CD4-positive, alpha-beta T cell (primary cell): ENCODE data around the gene BRD1. TPM values are rescaled to one million over a fixed set of nuclear protein-coding genes. Genes with fewer than 3 reads are reported as not detected.
A peak's percentile ranks its signal among the peaks of the same experiment; 100 is the strongest.

ENCODE experiments used
- ATAC-seq: fragments of 200-7000 bp; cut with Tn5 transposase; one replicate; pipeline ENCODE4 v1.10.0; 2022; ENCODE audit warnings: mild to moderate bottlenecking; ENCODE audit not compliant: poor library complexity
- CTCF ChIA-PET: fragments of 350-600 bp; sonication (Branson Sonifier 250); formaldehyde crosslinking; loops from one replicate; lab custom pipeline; 2021; ENCODE audit warnings: antibody characterized with exemption, inconsistent platforms; lab: Charles Lee
- POLR2A ChIA-PET: fragments of 350-600 bp; sonication (Branson Sonifier 250); formaldehyde crosslinking; loops from one replicate; lab custom pipeline; 2021; ENCODE audit warnings: antibody characterized with exemption, inconsistent platforms; lab: Charles Lee
- DNase-seq, 14 experiments: peaks; one replicate each; pipeline ENCODE4 v3.0.0-alpha.2; 2013 to 2020; ENCODE audit warnings: mixed read lengths in 2 of 14
- H3K27ac ChIP-seq, 2 donors: one replicate each; pipeline versions ENCODE4 v1.5.1 to v1.7.0; 2013; ENCODE audit warnings: low read length in 2 of 2, low read depth in 1 of 2, mild to moderate bottlenecking in 1 of 2
- H3K27me3 ChIP-seq, 2 experiments: 1 replicate in 1 of 2; 2 replicates in 1 of 2; pipeline versions ENCODE4 v1.6.1 to v1.7.0; 2013; ENCODE audit warnings: low read length in 2 of 2, control low read depth in 1 of 2, mild to moderate bottlenecking in 1 of 2, moderate library complexity in 1 of 2; ENCODE audit not compliant: insufficient read depth in 2 of 2, control insufficient read depth in 1 of 2
- H3K36me3 ChIP-seq: one replicate; pipeline ENCODE4 v1.6.1; 2013; ENCODE audit warnings: low read length, control low read depth; ENCODE audit not compliant: insufficient read depth
- H3K4me1 ChIP-seq: one replicate; pipeline ENCODE4 v1.6.1; 2013; ENCODE audit warnings: low read length, control low read depth; ENCODE audit not compliant: insufficient read depth
- H3K4me3 ChIP-seq: one replicate; pipeline ENCODE4 v1.5.1; 2013; ENCODE audit warnings: mild to moderate bottlenecking, low read length, moderate library complexity
- H3K9me3 ChIP-seq, 2 experiments: 1 replicate in 1 of 2; 2 replicates in 1 of 2; pipeline versions ENCODE4 v1.6.1 to v1.7.0; 2013; ENCODE audit warnings: low read length in 2 of 2, mild to moderate bottlenecking in 2 of 2, control low read depth in 1 of 2, moderate library complexity in 1 of 2; ENCODE audit not compliant: control insufficient read depth in 1 of 2, insufficient read depth in 1 of 2
- H3K27ac Mint-ChIP-seq: one replicate; pipeline ENCODE4 v1.8.0; 2020; ENCODE audit warnings: mixed read lengths
- H3K27me3 Mint-ChIP-seq: one replicate; pipeline ENCODE4 v1.8.0; 2021; ENCODE audit warnings: mixed read lengths
- H3K36me3 Mint-ChIP-seq: one replicate; pipeline ENCODE4 v1.8.0; 2021; ENCODE audit warnings: low read depth, mixed read lengths
- H3K4me1 Mint-ChIP-seq: one replicate; pipeline ENCODE4 v1.8.0; 2021; ENCODE audit warnings: low read depth, mixed read lengths
- H3K4me3 Mint-ChIP-seq: one replicate; pipeline ENCODE4 v1.8.0; 2020; ENCODE audit warnings: mild to moderate bottlenecking, mixed read lengths
- H3K9me3 Mint-ChIP-seq: one replicate; pipeline ENCODE4 v1.8.0; 2020; ENCODE audit warnings: mixed read lengths
- CTCF ChIP-seq: fragments of 200-600 bp; IDR thresholded peaks from one replicate; pipeline ENCODE4 v1.8.0; 2022; ENCODE audit warnings: antibody characterized with exemption, mild to moderate bottlenecking
- intact Hi-C, 2 experiments: fragments of 100-400 bp; cut with DNase I in 1 of 2; cut with micrococcal nuclease in 1 of 2; formaldehyde crosslinking; loops; one replicate each; pipeline versions ENCODE4 v1.15.1 to v1.9.0; 2023 to 2025; cut with DNase I, micrococcal nuclease
- total RNA-seq, 174 experiments: library from RNA in 2 of 174; stranded (reverse) in 2 of 174; gene quantifications; one replicate each; pipeline ENCODE4 v1.2.3 and lab custom pipeline; 2021 to 2026

Gene BRD1
- total RNA-seq, 2 experiments from 2014 or later: 129 to 130 TPM

- peak overlapping the region; percentile 97 for H3K4me3 Mint-ChIP-seq
- no peaks in the 10 kb centered on the region for H3K9me3 ChIP-seq
- intact Hi-C loops: loop anchor here in 1 of 2 experiments (10.0 kb wide), 1 partner anchor 52 kb away; no protein-coding TSS in a partner anchor
These were observed 28.7 kb upstream of the BRD1 start for GRCh38 chr22:49856343-49856742.

GRCh38 chr22:49855251-49855911 lies 27.7 kb upstream of the BRD1 start:
- H3K4me1 ChIP-seq: peaks cover 59% of the 10 kb centered on the region
- Mint-ChIP-seq H3K36me3 (peaks cover 10% of the 10 kb centered on the region), H3K4me1 (peaks cover 55% of the 10 kb centered on the region), H3K27ac (peak overlapping the region; percentile 96), H3K9me3 (no peaks in the 10 kb centered on the region), H3K4me3 (peak overlapping the region; percentile 97), H3K27me3 (peaks cover 3% of the 10 kb centered on the region)
- peak overlapping the region; percentile 75 for H3K4me3 ChIP-seq
- intact Hi-C loops: loop anchor here (2.0 to 10.0 kb wide), 3 partner anchors 15 to 51 kb away; partner anchors contain the start of gene BRD1 (in 1 of the 2)
- H3K27ac ChIP-seq: no peak overlapping the region
- no peaks in the 10 kb centered on the region for H3K9me3 ChIP-seq
- peaks cover 4% of the 10 kb centered on the region for H3K36me3 ChIP-seq
- no peaks in the 10 kb centered on the region for H3K27me3 ChIP-seq
- no peak for TF ChIP-seq CTCF
- POLR2A ChIA-PET: interaction anchor here (0.6 to 2.5 kb wide), 13 partner anchors 13 to 766 kb away, joined by 3 to 12 read pairs (median 4); partner anchors contain the start of genes ALG12 and CRELD2
- peak in 3 of 14 experiments; percentile 22 to 49 (median 44) for DNase-seq
- CTCF ChIA-PET: interaction anchor here (1.4 kb wide), 2 partner anchors 14 to 86 kb away, joined by 3 to 4 read pairs; no protein-coding TSS in a partner anchor
- ATAC-seq: no peak

More at GRCh38 chr22:49856343-49856742, 28.7 kb upstream of the BRD1 start:
- ATAC-seq (no peak), DNase-seq (no peak)
- Mint-ChIP-seq H3K27me3 (no peaks in the 10 kb centered on the region), H3K36me3 (peaks cover 10% of the 10 kb centered on the region), H3K27ac (no peak overlapping the region), H3K4me1 (peaks cover 53% of the 10 kb centered on the region), H3K9me3 (no peaks in the 10 kb centered on the region)
- Histone ChIP-seq H3K27me3 (no peaks in the 10 kb centered on the region), H3K4me1 (peaks cover 55% of the 10 kb centered on the region), H3K4me3 (no peak overlapping the region), H3K27ac (no peak overlapping the region), H3K36me3 (peaks cover 4% of the 10 kb centered on the region)
- no peak for TF ChIP-seq CTCF
- POLR2A ChIA-PET: interaction anchor here (1.2 to 2.5 kb wide), 4 partner anchors 12 to 42 kb away, joined by 3 to 12 read pairs (median 7); no protein-coding TSS in a partner anchor
- CTCF ChIA-PET: interaction anchor here (1.4 kb wide), 1 partner anchor 87 kb away, joined by 3 read pairs; no protein-coding TSS in a partner anchor

GRCh38 chr22:49853981-49854831 lies 26.5 kb upstream of the BRD1 start:
- Mint-ChIP-seq H3K9me3 (no peaks in the 10 kb centered on the region), H3K27me3 (peaks cover 3% of the 10 kb centered on the region), H3K4me3 (peak overlapping the region; percentile 97), H3K36me3 (peaks cover 10% of the 10 kb centered on the region), H3K27ac (peak overlapping the region; percentile 96), H3K4me1 (peaks cover 53% of the 10 kb centered on the region)
- Histone ChIP-seq H3K27me3 (no peaks in the 10 kb centered on the region), H3K36me3 (peaks cover 4% of the 10 kb centered on the region), H3K4me1 (peaks cover 67% of the 10 kb centered on the region), H3K4me3 (peak overlapping the region; percentile 75), H3K27ac (peak overlapping the region; percentile 55 to 70), H3K9me3 (no peaks in the 10 kb centered on the region)
- TF ChIP-seq CTCF: no peak
- ChIA-PET CTCF (interaction anchor here (1.4 kb wide), 1 partner anchor 15 kb away, joined by 4 read pairs; no protein-coding TSS in a partner anchor), POLR2A (interaction anchor here (0.6 to 2.5 kb wide), 12 partner anchors 9 to 338 kb away, joined by 3 to 12 read pairs (median 5); partner anchors contain the start of genes ALG12 and CRELD2)
- no peak for ATAC-seq
- DNase-seq: peak in 4 of 14 experiments; percentile 25 to 56 (median 40)
- intact Hi-C loops: loop anchor here (1.0 to 10.0 kb wide), 7 partner anchors 15 to 106 kb away; partner anchors contain the start of genes ALG12 (in 2 of the 2), CRELD2 (in 2 of the 2), BRD1 (in 1 of the 2) and PIM3 (in 1 of the 2)
